ENCODE measurements around the gene PSMB8. TPM values are rescaled to one million over a fixed set of nuclear protein-coding genes. Genes with fewer than 3 reads are reported as not detected.
A peak's percentile ranks its signal among the peaks of the same experiment; 100 is the strongest.

The PSMB8 gene
- total and polyA plus RNA-seq, 2 of the 4 experiments (the other 2 are of a cell fraction): 31.6 to 33.3 TPM

DNA sequence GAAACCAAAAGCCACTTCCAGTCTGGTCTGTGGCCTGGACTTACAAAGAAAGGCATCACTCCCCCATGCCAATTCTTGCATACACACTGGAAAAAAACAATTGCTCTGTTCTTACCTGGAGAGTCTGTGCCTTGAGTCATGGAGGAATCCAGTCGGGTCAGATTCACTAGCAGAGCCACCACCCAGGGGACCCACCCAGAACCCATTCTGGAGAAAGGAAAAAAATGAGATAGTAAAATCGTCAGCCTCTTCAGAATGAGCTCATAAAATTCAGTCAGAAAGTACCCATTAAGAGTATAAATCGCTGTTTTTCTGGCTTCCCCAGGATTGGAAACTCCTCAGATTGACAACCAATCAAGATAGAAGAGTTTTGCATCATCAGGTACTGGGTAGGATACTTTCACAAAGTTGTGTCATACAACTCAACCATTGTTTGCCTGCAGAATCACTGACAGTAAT lies 27.1 kb downstream of the PSMB8 start, which contains the start of gene HLA-DOB:
HLA-DOB (minus strand) TSS at position 257 of the 459 bp plus-strand sequence; CDS start at position 206, 51 bp downstream.
- CTCF ChIA-PET: no interaction called here
- H2BK20ac ChIP-seq (ENCODE audit: low read depth, low read length): no peak within 1 kb of the TSS
- H4K91ac ChIP-seq (ENCODE audit: insufficient read depth, low read depth, low read length): no peak within 1 kb of the TSS
- H3K4me2 ChIP-seq (ENCODE audit: low read depth, low read length): no peak within 1 kb of the TSS
- H2AFZ ChIP-seq (replicated peaks; ENCODE audit: low read length, poor library complexity): no peak within 1 kb of the TSS
- no peak within 1 kb of the TSS for H4K8ac ChIP-seq (ENCODE audit: low read depth in 2 of 2, low read length in 2 of 2)
- H2AK9ac ChIP-seq (replicated peaks; ENCODE audit: low read depth, low read length, poor library complexity): no peak within 1 kb of the TSS
- TF ChIP-seq RFX5 (IDR thresholded peaks at IDR 0.05; ENCODE audit: low read depth, low read length) (peak; percentile 92), CHD1 (IDR thresholded peaks at IDR 0.05; ENCODE audit: low read depth, low read length) (no peak)
- H3K9ac ChIP-seq (ENCODE audit: low read depth, low read length): no peak within 1 kb of the TSS
- no peak within 1 kb of the TSS for H3K18ac ChIP-seq (ENCODE audit: low read depth, low read length)
- POLR2A ChIA-PET (ENCODE audit: unreplicated experiment): no interaction called here
- no peak within 1 kb of the TSS for H2BK120ac ChIP-seq (ENCODE audit: low read depth, low read length)
- H3K56ac ChIP-seq (ENCODE audit: extremely low read depth, insufficient read depth, low read length): no peak within 1 kb of the TSS
- WGBS, 2 experiments (ENCODE audit: extremely low coverage in 2 of 2, insufficient read length in 1 of 2): no CpG with 5 or more reads among the region's 3 CpGs
- H2BK5ac ChIP-seq (ENCODE audit: low read depth, low read length, poor library complexity, severe bottlenecking): no peak within 1 kb of the TSS
- 0 out of 2 replicates have a peak, but pooled peaks cover 1% of the 10 kb centered on the region for H3K27me3 ChIP-seq (ENCODE audit: control insufficient read depth, insufficient read depth, low read length)
- H3K79me1 ChIP-seq (ENCODE audit: low read depth in 1 of 2, low read length in 2 of 2): no peaks in the 10 kb centered on the region
- intact Hi-C loops (cut with micrococcal nuclease): no loop called here
- no peak within 1 kb of the TSS for H4K5ac ChIP-seq (ENCODE audit: low read depth, low read length)
- H3K9me3 ChIP-seq (ENCODE audit: control insufficient read depth, insufficient read depth, low read length): no peaks in the 10 kb centered on the region
- ATAC-seq (ENCODE audit: low read depth) (no peak), DNase-seq (peak; percentile 10)
- H3K9me1 ChIP-seq (ENCODE audit: insufficient read depth, low read length): peaks cover 4% of the 10 kb centered on the region; the same call in 1 of the 2 replicates
- no peak within 1 kb of the TSS for H2BK15ac ChIP-seq (ENCODE audit: low read depth, low read length)
- BruUV-seq (replicated peaks): no TSS peak
- H3K14ac ChIP-seq (replicated peaks; ENCODE audit: low read depth, low read length): no peak within 1 kb of the TSS
- peaks cover 5% of the 10 kb centered on the region for H3K4me1 ChIP-seq (ENCODE audit: control insufficient read depth, insufficient read depth, low read length)
- H3K23ac ChIP-seq (ENCODE audit: low read depth, low read length): no peak within 1 kb of the TSS
- H3K4ac ChIP-seq (ENCODE audit: low read depth, low read length): no peak within 1 kb of the TSS
- H3K36me3 ChIP-seq (ENCODE audit: control insufficient read depth, insufficient read depth, low read length): no peaks in the 10 kb centered on the region
- H4K20me1 ChIP-seq (ENCODE audit: insufficient read depth, low read length): no peaks in the 10 kb centered on the region
- H2AK5ac ChIP-seq (ENCODE audit: low read depth, low read length): no peak within 1 kb of the TSS
- no peak within 1 kb of the TSS for H3K4me3 ChIP-seq (ENCODE audit: insufficient read depth, low read depth, low read length)
- no peak within 1 kb of the TSS for H3K27ac ChIP-seq (ENCODE audit: insufficient read depth, low read length)
- in situ Hi-C loops (cut with MboI; ENCODE audit: low sequenced_read_pairs): no loop called here
- dilution Hi-C loops (cut with HindIII; ENCODE audit: low sequenced_read_pairs, unreplicated experiment): no loop called here

Data from IMR-90 (cell line).